MM.1S (cell line): Measurements from ENCODE around the gene CKLF.

ENCODE experiments used
- DNase-seq: peaks from one replicate; pipeline ENCODE4 v3.0.0-alpha.2; 2015
- H2AFZ ChIP-seq: fragments of 300-600 bp; sonication (generic); 2 replicates; pipeline ENCODE4 v1.6.0; 2016; ENCODE audit warnings: antibody characterized with exemption, low read length
- H3F3A ChIP-seq: fragments of 300-600 bp; sonication (generic); 2 replicates; pipeline ENCODE4 v1.6.1; 2016; ENCODE audit warnings: mild to moderate bottlenecking, antibody characterized with exemption, low read length, moderate library complexity, mixed read lengths; ENCODE audit not compliant: insufficient read depth
- H3K27ac ChIP-seq: fragments of 300-600 bp; sonication (generic); 2 replicates; pipeline ENCODE4 v1.5.1; 2016; ENCODE audit warnings: mild to moderate bottlenecking, low read length
- H3K27me3 ChIP-seq: fragments of 300-600 bp; sonication (generic); replicated peaks from 2 replicates; pipeline ENCODE4 v1.6.0; 2016; ENCODE audit warnings: low read length; ENCODE audit not compliant: insufficient read depth
- H3K36me3 ChIP-seq: fragments of 300-600 bp; sonication (generic); replicated peaks from 2 replicates; pipeline ENCODE4 v1.6.1; 2016; ENCODE audit warnings: mild to moderate bottlenecking, low read length, mixed read lengths; ENCODE audit not compliant: insufficient read depth
- H3K4me1 ChIP-seq: fragments of 300-600 bp; sonication (generic); 2 replicates; pipeline ENCODE4 v1.6.1; 2016; ENCODE audit warnings: low read length, mixed read lengths
- H3K4me2 ChIP-seq: fragments of 300-600 bp; sonication (generic); 2 replicates; pipeline ENCODE4 v1.6.0; 2016; ENCODE audit warnings: low read depth, low read length
- H3K4me3 ChIP-seq: fragments of 300-600 bp; sonication (generic); 2 replicates; pipeline ENCODE4 v1.5.1; 2016; ENCODE audit warnings: low read length, mixed read lengths
- H3K79me2 ChIP-seq: fragments of 300-600 bp; sonication (generic); 2 replicates; pipeline ENCODE4 v1.6.1; 2016; ENCODE audit warnings: mixed run types, low read length, mixed read lengths
- H3K9ac ChIP-seq: fragments of 300-600 bp; sonication (generic); 2 replicates; pipeline ENCODE4 v1.6.1; 2016; ENCODE audit warnings: low read length, mixed read lengths
- H3K9me2 ChIP-seq: fragments of 300-600 bp; sonication (generic); replicated peaks from 2 replicates; pipeline ENCODE4 v1.6.1; 2016; ENCODE audit warnings: mild to moderate bottlenecking, low read length, mixed read lengths; ENCODE audit not compliant: insufficient read depth
- H3K9me3 ChIP-seq: fragments of 300-600 bp; sonication (generic); replicated peaks from 2 replicates; pipeline ENCODE4 v1.6.1; 2016; ENCODE audit warnings: mild to moderate bottlenecking, low read length, mixed read lengths; ENCODE audit not compliant: insufficient read depth
- H4K20me1 ChIP-seq: fragments of 300-600 bp; sonication (generic); 2 replicates; pipeline ENCODE4 v1.6.1; 2016; ENCODE audit warnings: mild to moderate bottlenecking, low read length, moderate library complexity, mixed read lengths; ENCODE audit not compliant: insufficient read depth
- EZH2 ChIP-seq: fragments of 300-600 bp; sonication (generic); optimal IDR thresholded peaks from 2 replicates; pipeline ENCODE3; 2017; ENCODE audit warnings: low read depth, mild to moderate bottlenecking, antibody characterized with exemption, low read length, mixed read lengths
- EZH2phosphoT487 ChIP-seq: fragments of 300-600 bp; sonication (generic); IDR thresholded peaks from 2 replicates; pipeline ENCODE4 v1.6.1; 2018; ENCODE audit warnings: antibody characterized with exemption, low read length
- TF ChIP-seq, protein P1 (sequence below): fragments of 300-600 bp; sonication (generic); IDR thresholded peaks from 2 replicates; pipeline ENCODE4 v1.5.1; 2016; ENCODE audit warnings: antibody characterized with exemption, low read length, mixed read lengths

The CKLF gene

DNA sequence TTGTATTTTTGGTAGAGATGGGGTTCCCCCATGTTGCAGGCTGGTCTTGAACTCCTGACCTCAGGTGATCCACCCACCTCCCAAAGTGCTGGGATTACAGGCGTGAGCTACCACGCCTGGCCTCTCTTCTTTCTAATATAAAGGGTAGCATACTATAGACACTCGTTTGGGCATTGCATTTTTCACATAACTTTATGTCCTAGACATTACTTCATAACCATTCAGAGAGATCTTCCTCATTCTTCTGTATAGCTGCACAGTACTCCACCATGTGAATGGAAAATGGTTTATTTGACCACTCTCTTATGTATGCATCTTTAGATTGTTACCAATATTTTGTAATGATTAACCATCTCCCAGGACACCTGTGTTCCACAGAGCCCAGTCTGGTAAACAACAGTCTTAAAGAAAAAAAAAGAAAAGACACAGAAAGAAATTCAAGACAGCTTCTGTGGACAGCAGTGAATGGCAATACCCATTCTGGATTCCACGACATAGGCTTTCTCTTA, 44.6 kb upstream of the CKLF start:
- H3F3A ChIP-seq, result no peaks in the 10 kb centered on the region
- H3K9me2 ChIP-seq, result no peaks in the 10 kb centered on the region

DNA sequence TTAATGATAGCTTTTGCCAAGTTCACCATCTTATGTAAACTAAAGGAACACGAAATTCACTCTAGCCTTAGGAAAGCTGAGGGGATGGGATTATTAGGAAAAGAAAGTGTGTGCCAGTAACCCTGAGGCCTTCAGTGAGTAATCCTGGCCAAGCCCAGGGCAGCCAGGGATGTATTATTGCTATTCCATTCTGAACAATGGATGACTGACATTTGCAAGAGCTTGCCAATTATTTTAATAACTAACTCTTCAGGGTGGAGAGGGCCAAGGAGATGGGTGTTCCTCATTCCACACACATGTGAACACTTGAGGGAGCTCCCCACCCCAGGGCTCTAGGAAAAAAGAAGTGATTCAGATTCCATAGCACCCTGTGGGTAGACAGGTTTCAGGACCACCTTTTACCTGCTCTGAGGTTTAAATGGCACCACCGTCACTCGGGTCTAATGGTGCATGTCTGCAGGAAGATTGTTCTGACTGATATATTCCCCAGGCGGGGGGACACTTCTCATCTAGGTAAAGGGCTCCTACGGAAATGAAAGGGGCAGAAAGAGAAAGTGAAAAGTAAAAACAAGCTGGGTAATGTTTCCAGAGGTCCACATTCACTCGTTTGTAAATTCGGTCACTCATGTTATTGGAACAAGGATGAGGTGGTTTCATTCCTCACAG, 44.0 kb upstream of the CKLF start:
- H2AFZ ChIP-seq, result no peak overlapping the region
- no peaks in the 10 kb centered on the region for H3K9me3 ChIP-seq
- no peak for DNase-seq
- no peaks in the 10 kb centered on the region for H4K20me1 ChIP-seq
- H3K4me1 ChIP-seq, result no peaks in the 10 kb centered on the region
- no peaks in the 10 kb centered on the region for H3K9me2 ChIP-seq
- TF ChIP-seq EZH2phosphoT487, result no peak
- TF ChIP-seq EZH2, result no peak
- TF ChIP-seq, protein P1, sequence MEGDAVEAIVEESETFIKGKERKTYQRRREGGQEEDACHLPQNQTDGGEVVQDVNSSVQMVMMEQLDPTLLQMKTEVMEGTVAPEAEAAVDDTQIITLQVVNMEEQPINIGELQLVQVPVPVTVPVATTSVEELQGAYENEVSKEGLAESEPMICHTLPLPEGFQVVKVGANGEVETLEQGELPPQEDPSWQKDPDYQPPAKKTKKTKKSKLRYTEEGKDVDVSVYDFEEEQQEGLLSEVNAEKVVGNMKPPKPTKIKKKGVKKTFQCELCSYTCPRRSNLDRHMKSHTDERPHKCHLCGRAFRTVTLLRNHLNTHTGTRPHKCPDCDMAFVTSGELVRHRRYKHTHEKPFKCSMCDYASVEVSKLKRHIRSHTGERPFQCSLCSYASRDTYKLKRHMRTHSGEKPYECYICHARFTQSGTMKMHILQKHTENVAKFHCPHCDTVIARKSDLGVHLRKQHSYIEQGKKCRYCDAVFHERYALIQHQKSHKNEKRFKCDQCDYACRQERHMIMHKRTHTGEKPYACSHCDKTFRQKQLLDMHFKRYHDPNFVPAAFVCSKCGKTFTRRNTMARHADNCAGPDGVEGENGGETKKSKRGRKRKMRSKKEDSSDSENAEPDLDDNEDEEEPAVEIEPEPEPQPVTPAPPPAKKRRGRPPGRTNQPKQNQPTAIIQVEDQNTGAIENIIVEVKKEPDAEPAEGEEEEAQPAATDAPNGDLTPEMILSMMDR, result no peak
- no peaks in the 10 kb centered on the region for H3K27me3 ChIP-seq
- no peak overlapping the region for H3K4me2 ChIP-seq
- no peak overlapping the region for H3K9ac ChIP-seq
- no peaks in the 10 kb centered on the region for H3F3A ChIP-seq
- no peaks in the 10 kb centered on the region for H3K36me3 ChIP-seq
- H3K27ac ChIP-seq, result no peak overlapping the region
- H3K79me2 ChIP-seq, result no peaks in the 10 kb centered on the region
- H3K4me3 ChIP-seq, result no peak overlapping the region

More for the DNA sequence above, 44.6 kb upstream of the CKLF start:
- TF ChIP-seq EZH2 (no peak), EZH2phosphoT487 (no peak)
- TF ChIP-seq, protein P1, result no peak
- Histone ChIP-seq H3K79me2 (no peaks in the 10 kb centered on the region), H3K9me3 (no peaks in the 10 kb centered on the region), H3K27ac (no peak overlapping the region), H4K20me1 (no peaks in the 10 kb centered on the region), H3K4me2 (no peak overlapping the region), H3K27me3 (no peaks in the 10 kb centered on the region), H3K4me3 (no peak overlapping the region), H3K9ac (no peak overlapping the region), H2AFZ (no peak overlapping the region), H3K36me3 (no peaks in the 10 kb centered on the region), H3K4me1 (no peaks in the 10 kb centered on the region)
- no peak for DNase-seq

DNA sequence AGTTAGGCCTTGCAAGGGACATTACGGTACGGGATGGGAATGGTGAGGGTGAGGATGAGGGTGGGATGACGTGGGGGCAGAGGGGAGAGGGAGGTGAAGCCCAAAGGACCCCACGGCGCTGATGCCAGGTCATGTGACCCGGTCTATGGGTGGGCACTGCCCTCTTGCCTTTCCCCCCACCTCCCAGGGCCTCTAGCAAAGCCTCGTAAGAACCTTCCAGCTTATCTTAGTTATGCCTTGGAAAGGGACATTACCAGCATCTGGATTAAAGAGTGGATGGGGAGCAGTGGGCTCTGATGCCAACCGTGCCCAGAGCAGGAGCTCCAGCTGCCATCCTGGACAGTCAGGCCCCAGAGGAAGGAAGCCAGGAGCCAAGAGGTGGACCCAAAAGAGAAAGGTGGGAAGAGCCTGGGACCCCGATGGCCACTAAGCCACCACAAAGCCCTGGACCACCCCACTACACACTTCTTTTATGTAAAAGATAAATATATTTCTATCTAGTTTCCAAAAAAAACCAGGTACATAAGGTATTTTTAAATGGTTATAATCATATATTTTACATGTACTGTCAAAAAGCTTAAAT, 43.4 kb upstream of the CKLF start:
- Histone ChIP-seq H2AFZ (no peak overlapping the region), H3K4me3 (no peak overlapping the region), H3K4me1 (no peaks in the 10 kb centered on the region), H3K4me2 (no peak overlapping the region), H3K9ac (no peak overlapping the region), H3F3A (no peaks in the 10 kb centered on the region), H3K9me2 (no peaks in the 10 kb centered on the region), H4K20me1 (no peaks in the 10 kb centered on the region), H3K9me3 (no peaks in the 10 kb centered on the region), H3K36me3 (no peaks in the 10 kb centered on the region), H3K27me3 (no peaks in the 10 kb centered on the region), H3K27ac (no peak overlapping the region), H3K79me2 (no peaks in the 10 kb centered on the region)
- DNase-seq, result no peak
- no peak for TF ChIP-seq EZH2
- TF ChIP-seq EZH2phosphoT487, result no peak
- TF ChIP-seq, protein P1, result no peak
